Suprapubic skin (tissue), 4 donors: ENCODE data around the gene IGFBP5. TPM values are rescaled to one million over a fixed set of nuclear protein-coding genes. Genes with fewer than 3 reads are reported as not detected.

Experiments used
- DNase-seq, 2 donors: peaks; one replicate each; pipeline ENCODE4 v3.0.0-alpha.2; 2019; ENCODE audit warnings: low spot score in 2 of 2
- H3K27ac ChIP-seq: fragments of 200-600 bp; sonication (generic); one replicate; pipeline ENCODE4 v1.5.1; 2019
- H3K27me3 ChIP-seq: fragments of 200-600 bp; sonication (generic); one replicate; pipeline ENCODE4 v1.5.1; 2019
- H3K36me3 ChIP-seq: fragments of 200-600 bp; sonication (generic); one replicate; pipeline ENCODE4 v1.5.1; 2019
- H3K4me1 ChIP-seq: fragments of 200-600 bp; sonication (generic); one replicate; pipeline ENCODE4 v1.5.1; 2019
- H3K4me3 ChIP-seq: fragments of 200-600 bp; sonication (generic); one replicate; pipeline ENCODE4 v1.5.1; 2019; ENCODE audit warnings: mild to moderate bottlenecking
- H3K9me3 ChIP-seq: fragments of 200-600 bp; sonication (generic); one replicate; pipeline ENCODE4 v1.5.1; 2019
- EP300 ChIP-seq: sonication (generic); formaldehyde crosslinking; IDR thresholded peaks from one replicate; pipeline ENCODE4 v1.6.1; 2017; ENCODE audit warnings: antibody characterized with exemption
- POLR2A ChIP-seq, 2 donors: fragments of 450-650 bp; IDR thresholded peaks; one replicate each; pipeline ENCODE4 v1.6.1; 2017; ENCODE audit warnings: antibody characterized with exemption in 2 of 2, mild to moderate bottlenecking in 2 of 2, moderate library complexity in 2 of 2
- POLR2AphosphoS5 ChIP-seq, 3 donors: sonication (generic); formaldehyde crosslinking; IDR thresholded peaks; one replicate each; pipeline ENCODE4 v1.6.1; 2017; ENCODE audit warnings: antibody characterized with exemption in 3 of 3
- WGBS: methylation state at CpG from one replicate; pipeline ENCODE4 v1.1.5; 2018; 5-methylcytosine and 5-hydroxymethylcytosine counted together
- total RNA-seq, 4 donors: library from RNA; depleted of rRNA; stranded (reverse); fragments of >200 nt; gene quantifications; one replicate each; pipeline ENCODE4 v1.1.0, GENCODE V29; 2016
- TF ChIP-seq, protein P1 (sequence below), 2 donors: fragments of 200-600 bp in 1 of 2; fragments of 450-650 bp in 1 of 2; sonication (generic) in 1 of 2; IDR thresholded peaks; one replicate each; pipeline ENCODE4 v1.5.1; 2016 to 2019; ENCODE audit warnings: antibody characterized with exemption in 2 of 2, mild to moderate bottlenecking in 1 of 2, moderate library complexity in 1 of 2

Gene IGFBP5
- total RNA-seq, 4 donors from 2014 or later: 79.1 to 424 (median 163) TPM

DNA sequence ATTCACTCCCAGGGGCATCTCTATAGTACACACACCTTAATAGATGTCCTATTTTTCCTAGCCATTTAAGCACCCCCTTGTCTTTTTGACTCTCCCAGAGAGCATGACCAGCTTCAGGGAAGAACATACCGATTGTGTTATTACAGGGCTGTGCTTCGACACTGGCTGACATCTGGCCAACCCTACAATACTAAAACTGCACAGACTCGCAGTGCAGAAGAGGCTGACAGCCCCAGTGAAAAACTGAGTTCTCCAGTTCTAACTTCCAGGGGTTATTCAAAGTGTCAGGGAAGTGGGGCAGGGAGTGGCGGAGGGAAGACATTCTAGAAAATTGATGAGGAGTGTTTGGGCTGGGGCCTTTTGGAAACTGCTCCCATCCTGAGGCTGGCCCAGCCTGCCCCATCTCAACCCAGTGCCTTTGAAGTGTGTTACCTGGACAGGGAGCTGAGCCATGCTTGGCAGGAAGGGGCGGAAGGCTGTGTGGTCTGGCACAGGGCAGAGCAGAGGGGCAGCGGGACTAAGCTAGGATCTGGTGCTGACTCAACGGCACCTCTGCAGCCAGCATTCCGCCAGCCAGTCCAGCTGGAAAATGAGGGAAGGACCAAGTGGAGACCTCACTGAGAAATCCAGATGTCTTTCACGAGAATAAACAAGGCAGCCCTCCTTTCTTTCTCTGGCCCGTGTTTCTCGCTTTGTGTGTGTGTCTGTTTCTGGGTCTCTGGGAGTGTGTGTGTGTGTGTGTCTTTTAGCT is 15.4 kb upstream of the IGFBP5 start:
- H3K4me3 ChIP-seq: no peak overlapping the region
- DNase-seq: peak in 1 of 2 donors; percentile 78
- 39% methylated on average over 11 of the region's 11 CpGs for WGBS

DNA sequence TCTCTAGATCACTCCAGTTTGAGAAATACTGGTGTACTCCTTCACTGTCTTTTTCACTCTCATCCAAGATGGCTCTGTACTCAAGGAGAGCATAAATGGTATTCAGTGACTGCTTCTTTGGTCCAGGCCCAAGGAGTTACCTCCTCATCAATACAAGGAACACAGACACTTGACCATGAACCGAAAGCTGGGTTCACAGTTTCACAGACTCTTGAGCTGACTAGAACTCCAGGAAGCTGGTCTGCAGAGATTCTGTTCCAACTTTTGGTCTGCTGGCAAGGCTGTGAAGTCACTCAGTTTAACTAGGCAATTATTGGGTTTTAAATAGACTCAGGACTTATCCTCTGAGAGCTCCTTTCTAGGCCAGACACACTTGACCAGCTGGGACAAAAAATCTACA is 7.4 kb upstream of the IGFBP5 start:
- Histone ChIP-seq H3K27ac (no peak overlapping the region), H3K4me3 (no peak overlapping the region), H3K27me3 (no peaks in the 10 kb centered on the region), H3K9me3 (no peaks in the 10 kb centered on the region), H3K36me3 (no peaks in the 10 kb centered on the region), H3K4me1 (peaks cover 15% of the 10 kb centered on the region)
- WGBS: 71% methylated on average over 1 of the region's 1 CpG
- DNase-seq: no peak
- TF ChIP-seq, protein P1, sequence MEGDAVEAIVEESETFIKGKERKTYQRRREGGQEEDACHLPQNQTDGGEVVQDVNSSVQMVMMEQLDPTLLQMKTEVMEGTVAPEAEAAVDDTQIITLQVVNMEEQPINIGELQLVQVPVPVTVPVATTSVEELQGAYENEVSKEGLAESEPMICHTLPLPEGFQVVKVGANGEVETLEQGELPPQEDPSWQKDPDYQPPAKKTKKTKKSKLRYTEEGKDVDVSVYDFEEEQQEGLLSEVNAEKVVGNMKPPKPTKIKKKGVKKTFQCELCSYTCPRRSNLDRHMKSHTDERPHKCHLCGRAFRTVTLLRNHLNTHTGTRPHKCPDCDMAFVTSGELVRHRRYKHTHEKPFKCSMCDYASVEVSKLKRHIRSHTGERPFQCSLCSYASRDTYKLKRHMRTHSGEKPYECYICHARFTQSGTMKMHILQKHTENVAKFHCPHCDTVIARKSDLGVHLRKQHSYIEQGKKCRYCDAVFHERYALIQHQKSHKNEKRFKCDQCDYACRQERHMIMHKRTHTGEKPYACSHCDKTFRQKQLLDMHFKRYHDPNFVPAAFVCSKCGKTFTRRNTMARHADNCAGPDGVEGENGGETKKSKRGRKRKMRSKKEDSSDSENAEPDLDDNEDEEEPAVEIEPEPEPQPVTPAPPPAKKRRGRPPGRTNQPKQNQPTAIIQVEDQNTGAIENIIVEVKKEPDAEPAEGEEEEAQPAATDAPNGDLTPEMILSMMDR (IDR thresholded peaks at IDR 0.05): no peak
- TF ChIP-seq POLR2A (IDR thresholded peaks at IDR 0.05) (no peak), EP300 (no peak), POLR2AphosphoS5 (IDR thresholded peaks at IDR 0.05) (no peak)

More for the DNA sequence above, 15.4 kb upstream of the IGFBP5 start:
- H3K27ac ChIP-seq: peak overlapping the region; percentile 73
- TF ChIP-seq POLR2A (IDR thresholded peaks at IDR 0.05) (no peak), EP300 (no peak), POLR2AphosphoS5 (IDR thresholded peaks at IDR 0.05) (no peak)
- TF ChIP-seq, protein P1 (IDR thresholded peaks at IDR 0.05): no peak
- no peaks in the 10 kb centered on the region for H3K9me3 ChIP-seq
- H3K27me3 ChIP-seq: no peaks in the 10 kb centered on the region
- H3K4me1 ChIP-seq: peaks cover 41% of the 10 kb centered on the region
- no peaks in the 10 kb centered on the region for H3K36me3 ChIP-seq

DNA sequence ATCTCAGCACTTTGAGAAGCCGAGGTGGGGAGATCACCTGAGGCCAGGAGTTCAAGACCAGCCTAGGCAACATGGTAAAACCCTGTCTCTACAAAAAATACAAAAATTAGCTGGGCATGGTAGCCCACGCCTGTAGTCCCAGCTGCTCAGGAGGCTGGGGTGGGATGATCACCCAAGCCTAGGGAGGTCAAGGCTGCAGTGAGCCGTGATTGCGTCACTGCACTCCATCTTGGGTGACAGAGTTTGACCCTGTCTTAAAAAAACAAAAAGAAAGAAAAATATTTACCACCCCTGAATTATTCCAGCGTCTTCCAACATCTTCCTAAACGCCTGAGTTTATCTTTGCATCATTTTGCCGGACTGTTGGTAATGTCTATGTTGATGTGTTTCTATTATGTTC is 6.2 kb upstream of the IGFBP5 start:
- peaks cover under 1% of the 10 kb centered on the region for H3K27me3 ChIP-seq
- WGBS: 93% methylated on average over 7 of the region's 7 CpGs
- H3K9me3 ChIP-seq: no peaks in the 10 kb centered on the region
- no peak overlapping the region for H3K27ac ChIP-seq
- no peak for DNase-seq
- H3K4me1 ChIP-seq: peaks cover 19% of the 10 kb centered on the region
- H3K36me3 ChIP-seq: no peaks in the 10 kb centered on the region
- H3K4me3 ChIP-seq: no peak overlapping the region
- TF ChIP-seq, protein P1 (IDR thresholded peaks at IDR 0.05): no peak
- no peak for TF ChIP-seq POLR2AphosphoS5 (IDR thresholded peaks at IDR 0.05)

DNA sequence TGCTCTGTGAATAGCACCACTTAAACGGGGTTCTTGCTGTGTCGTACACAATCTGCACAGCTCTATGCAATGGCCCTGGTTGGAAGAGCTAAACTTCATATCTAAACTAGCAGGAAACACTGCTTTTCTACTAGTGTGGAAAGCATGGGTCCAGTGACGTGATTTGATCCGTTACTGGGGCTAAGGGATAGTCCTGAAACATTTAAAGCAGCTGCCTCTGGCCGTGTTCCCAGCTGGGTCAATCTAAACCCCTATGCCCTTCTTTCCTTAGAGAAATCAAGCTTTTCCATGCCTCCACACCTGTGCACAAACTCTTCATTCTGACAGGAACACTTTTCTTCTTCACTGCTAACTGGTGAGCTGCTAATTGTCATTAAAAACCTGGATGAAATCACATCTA is 5.4 kb upstream of the IGFBP5 start:
- H3K27ac ChIP-seq: no peak overlapping the region
- no peaks in the 10 kb centered on the region for H3K36me3 ChIP-seq
- peaks cover 3% of the 10 kb centered on the region for H3K27me3 ChIP-seq
- WGBS: 35% methylated on average over 5 of the region's 5 CpGs
- no peak for DNase-seq
- no peak overlapping the region for H3K4me3 ChIP-seq
- H3K9me3 ChIP-seq: no peaks in the 10 kb centered on the region
- peaks cover 27% of the 10 kb centered on the region for H3K4me1 ChIP-seq
- TF ChIP-seq, protein P1 (IDR thresholded peaks at IDR 0.05): no peak
- TF ChIP-seq POLR2A (IDR thresholded peaks at IDR 0.05): no peak
- TF ChIP-seq EP300: no peak
- no peak for TF ChIP-seq POLR2AphosphoS5 (IDR thresholded peaks at IDR 0.05)

DNA sequence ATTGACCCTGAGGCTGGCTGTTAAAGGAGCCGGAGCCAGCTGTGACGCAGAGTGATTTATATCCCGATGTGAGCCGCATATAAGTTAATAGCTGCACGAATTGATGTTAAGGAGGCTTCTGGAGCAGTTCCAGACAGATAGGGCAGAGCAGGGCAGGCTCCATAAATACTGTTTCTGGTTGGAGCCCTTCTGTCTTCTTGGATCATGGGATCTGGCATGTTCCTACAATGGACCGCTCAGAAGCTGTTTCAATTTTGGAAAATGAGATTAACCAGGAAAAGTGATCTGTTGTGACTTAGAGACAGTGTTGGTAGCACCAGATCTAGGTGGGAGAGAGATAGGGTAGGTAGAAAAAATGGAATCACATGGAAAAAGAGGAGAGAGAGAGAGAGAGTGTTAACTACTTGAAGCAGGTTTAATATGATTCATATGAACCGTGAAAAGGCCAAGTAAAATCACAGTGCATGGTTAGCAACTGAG is 4.8 kb upstream of the IGFBP5 start:
- no peak for DNase-seq
- peaks cover 3% of the 10 kb centered on the region for H3K27me3 ChIP-seq
- no peak overlapping the region for H3K4me3 ChIP-seq
- no peak for TF ChIP-seq POLR2AphosphoS5 (IDR thresholded peaks at IDR 0.05)
- TF ChIP-seq POLR2A (IDR thresholded peaks at IDR 0.05): no peak
- TF ChIP-seq EP300: no peak
- TF ChIP-seq, protein P1 (IDR thresholded peaks at IDR 0.05): no peak
- no peaks in the 10 kb centered on the region for H3K9me3 ChIP-seq
- H3K36me3 ChIP-seq: no peaks in the 10 kb centered on the region
- H3K4me1 ChIP-seq: peaks cover 33% of the 10 kb centered on the region
- no peak overlapping the region for H3K27ac ChIP-seq
- 36% methylated on average over 7 of the region's 7 CpGs for WGBS
